Astrocyte (in vitro differentiated cells and primary cell): ENCODE measurements around the gene CAMK2B. TPM values are rescaled to one million over a fixed set of nuclear protein-coding genes. Genes with fewer than 3 reads are reported as not detected.

ENCODE experiments used
- DNase-seq: peaks from one replicate; pipeline ENCODE4 v3.0.0-alpha.2; 2010; ENCODE audit warnings: low read depth
- FAIRE-seq: peaks from 2 replicates; lab custom pipeline; 2011; peaks lifted over from hg19 to GRCh38; lab: Jason Lieb, UNC
- H2AFZ ChIP-seq: 2 replicates; pipeline ENCODE4 v1.6.0; 2012; ENCODE audit warnings: low read depth, low read length, inconsistent platforms
- H3K27ac ChIP-seq: 2 replicates; pipeline ENCODE4 v1.5.1; 2011; ENCODE audit warnings: low read depth, low read length, inconsistent platforms
- H3K27me3 ChIP-seq: 2 replicates; pipeline ENCODE4 v1.6.0; 2011; ENCODE audit warnings: low read length, inconsistent platforms; ENCODE audit not compliant: insufficient read depth
- H3K36me3 ChIP-seq: 2 replicates; pipeline ENCODE4 v1.5.1; 2011; ENCODE audit warnings: low read length, inconsistent platforms; ENCODE audit not compliant: insufficient read depth
- H3K4me1 ChIP-seq: 2 replicates; pipeline ENCODE4 v1.5.1; 2011; ENCODE audit warnings: low read length, inconsistent platforms; ENCODE audit not compliant: insufficient read depth
- H3K4me2 ChIP-seq: 2 replicates; pipeline ENCODE4 v1.6.0; 2012; ENCODE audit warnings: low read length, inconsistent platforms
- H3K4me3 ChIP-seq: 2 replicates; pipeline ENCODE4 v1.5.1; 2011; ENCODE audit warnings: low read depth, mild to moderate bottlenecking, low read length, inconsistent platforms; ENCODE audit not compliant: insufficient read depth
- H3K79me2 ChIP-seq: 2 replicates; pipeline ENCODE4 v1.6.0; 2012; ENCODE audit warnings: mild to moderate bottlenecking, low read length, inconsistent platforms; ENCODE audit not compliant: insufficient read depth
- H3K9ac ChIP-seq: 2 replicates; pipeline ENCODE4 v1.6.0; 2012; ENCODE audit warnings: mild to moderate bottlenecking, low read length, inconsistent platforms
- H3K9me3 ChIP-seq: 2 replicates; pipeline ENCODE4 v1.5.1; 2012; ENCODE audit warnings: low read depth, mild to moderate bottlenecking, low read length, inconsistent platforms; ENCODE audit not compliant: insufficient read depth
- H4K20me1 ChIP-seq: 2 replicates; pipeline ENCODE4 v1.6.0; 2012; ENCODE audit warnings: low read length, inconsistent platforms; ENCODE audit not compliant: insufficient read depth
- H3K27ac Mint-ChIP-seq: one replicate; pipeline ENCODE4 v1.8.0; 2021; ENCODE audit warnings: mild to moderate bottlenecking, mixed read lengths; ENCODE audit not compliant: unreplicated experiment
- H3K27me3 Mint-ChIP-seq: one replicate; pipeline ENCODE4 v1.8.0; 2021; ENCODE audit warnings: low read depth, mixed read lengths; ENCODE audit not compliant: unreplicated experiment
- H3K36me3 Mint-ChIP-seq: one replicate; pipeline ENCODE4 v1.8.0; 2021; ENCODE audit warnings: low read depth, mixed read lengths; ENCODE audit not compliant: unreplicated experiment
- H3K4me1 Mint-ChIP-seq: one replicate; pipeline ENCODE4 v1.8.0; 2021; ENCODE audit warnings: low read depth, mixed read lengths; ENCODE audit not compliant: unreplicated experiment
- H3K4me3 Mint-ChIP-seq: one replicate; pipeline ENCODE4 v1.8.0; 2021; ENCODE audit warnings: mild to moderate bottlenecking, moderate library complexity, mixed read lengths; ENCODE audit not compliant: unreplicated experiment
- H3K9me3 Mint-ChIP-seq: one replicate; pipeline ENCODE4 v1.8.0; 2021; ENCODE audit warnings: mild to moderate bottlenecking, mixed read lengths; ENCODE audit not compliant: unreplicated experiment
- EZH2 ChIP-seq: IDR thresholded peaks from 2 replicates; pipeline ENCODE4 v1.6.1; 2012; ENCODE audit warnings: mild to moderate bottlenecking, low read length, inconsistent platforms; ENCODE audit not compliant: insufficient read depth
- total RNA-seq: library from RNA; stranded (reverse); gene quantifications from 2 replicates; pipeline ENCODE4 v1.2.1, GENCODE V29; 2021
- TF ChIP-seq, protein P1 (sequence below): IDR thresholded peaks from 2 replicates; pipeline ENCODE4 v1.5.1; 2011; ENCODE audit warnings: low read depth, mild to moderate bottlenecking, inconsistent platforms, low read length, moderate library complexity; ENCODE audit not compliant: insufficient read depth

The CAMK2B gene
- total RNA-seq, 1 donor from 2014 or later, result 0.18 TPM

DNA sequence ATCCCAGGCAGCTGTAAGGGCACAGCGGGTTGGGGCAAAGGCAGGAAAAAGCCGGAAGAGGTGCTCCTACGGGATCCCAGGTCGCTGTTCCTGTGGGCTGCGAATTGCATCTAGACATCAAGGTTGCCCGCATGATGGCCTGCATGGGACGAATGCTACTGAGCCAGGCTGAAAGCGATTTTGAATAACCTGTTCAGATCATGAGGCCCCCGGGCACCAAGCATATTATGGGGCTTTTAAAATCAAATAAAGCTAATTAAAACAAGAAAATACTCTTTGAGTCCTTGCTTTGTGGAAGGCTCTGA is 37.1 kb downstream of the CAMK2B start:
- H3K27me3 Mint-ChIP-seq, result peaks cover 53% of the 10 kb centered on the region
- no peaks in the 10 kb centered on the region for H3K36me3 ChIP-seq

DNA sequence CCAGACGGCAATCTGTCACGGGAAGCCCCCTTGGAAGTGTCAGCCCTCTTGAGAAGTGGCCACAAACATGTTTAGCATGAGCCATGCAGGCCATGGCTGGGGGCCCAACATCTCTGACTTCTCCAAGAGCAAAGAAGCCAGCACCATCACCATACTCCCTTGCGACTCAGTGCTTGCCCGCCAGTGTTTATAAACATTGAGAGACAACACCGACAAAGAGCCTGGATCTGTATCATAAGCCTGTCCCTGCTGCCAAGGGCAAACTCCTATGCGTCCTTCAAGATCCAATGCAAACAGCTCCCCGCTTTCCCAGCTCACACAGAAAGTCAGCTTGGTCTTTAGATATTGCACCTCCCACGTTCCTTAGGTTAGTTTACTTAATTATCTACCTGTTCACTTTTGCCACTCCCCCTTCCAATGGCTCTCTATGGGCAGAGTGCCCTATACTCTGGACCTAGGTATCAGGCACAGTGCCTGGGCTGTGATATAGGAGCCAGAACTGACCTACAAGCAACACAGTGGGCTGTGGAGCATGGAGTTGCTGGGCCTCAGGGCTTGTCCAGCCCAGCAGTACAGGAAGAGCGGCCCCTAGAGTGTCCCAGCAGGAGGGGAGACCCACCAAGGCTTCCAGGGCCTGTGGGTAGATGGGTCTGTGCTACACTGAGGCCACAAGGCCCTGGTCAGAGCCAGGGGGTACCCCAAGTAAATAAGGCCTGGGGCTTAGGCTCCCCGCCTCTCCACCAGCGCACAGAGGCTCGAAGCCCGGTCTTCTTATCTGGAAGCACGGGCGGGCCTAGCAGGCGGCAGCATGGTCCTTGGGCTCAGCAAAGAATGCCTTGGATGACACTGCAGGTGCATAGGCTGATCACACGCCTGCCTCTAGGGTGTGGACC is 37.7 kb downstream of the CAMK2B start:
- H2AFZ ChIP-seq, result no peak overlapping the region
- H3K4me1 Mint-ChIP-seq, result peaks cover 3% of the 10 kb centered on the region
- TF ChIP-seq, protein P1, sequence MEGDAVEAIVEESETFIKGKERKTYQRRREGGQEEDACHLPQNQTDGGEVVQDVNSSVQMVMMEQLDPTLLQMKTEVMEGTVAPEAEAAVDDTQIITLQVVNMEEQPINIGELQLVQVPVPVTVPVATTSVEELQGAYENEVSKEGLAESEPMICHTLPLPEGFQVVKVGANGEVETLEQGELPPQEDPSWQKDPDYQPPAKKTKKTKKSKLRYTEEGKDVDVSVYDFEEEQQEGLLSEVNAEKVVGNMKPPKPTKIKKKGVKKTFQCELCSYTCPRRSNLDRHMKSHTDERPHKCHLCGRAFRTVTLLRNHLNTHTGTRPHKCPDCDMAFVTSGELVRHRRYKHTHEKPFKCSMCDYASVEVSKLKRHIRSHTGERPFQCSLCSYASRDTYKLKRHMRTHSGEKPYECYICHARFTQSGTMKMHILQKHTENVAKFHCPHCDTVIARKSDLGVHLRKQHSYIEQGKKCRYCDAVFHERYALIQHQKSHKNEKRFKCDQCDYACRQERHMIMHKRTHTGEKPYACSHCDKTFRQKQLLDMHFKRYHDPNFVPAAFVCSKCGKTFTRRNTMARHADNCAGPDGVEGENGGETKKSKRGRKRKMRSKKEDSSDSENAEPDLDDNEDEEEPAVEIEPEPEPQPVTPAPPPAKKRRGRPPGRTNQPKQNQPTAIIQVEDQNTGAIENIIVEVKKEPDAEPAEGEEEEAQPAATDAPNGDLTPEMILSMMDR, result no peak
- no peak for TF ChIP-seq EZH2
- FAIRE-seq (no peak), DNase-seq (no peak)
- H3K9me3 ChIP-seq, result no peaks in the 10 kb centered on the region
- peaks cover 14% of the 10 kb centered on the region for H3K27me3 ChIP-seq
- H3K4me1 ChIP-seq, result peaks cover 3% of the 10 kb centered on the region
- H3K27ac Mint-ChIP-seq, result no peak overlapping the region
- no peaks in the 10 kb centered on the region for H3K79me2 ChIP-seq
- H3K36me3 ChIP-seq, result no peaks in the 10 kb centered on the region
- no peak overlapping the region for H3K27ac ChIP-seq
- H3K4me2 ChIP-seq, result no peak overlapping the region
- no peak overlapping the region for H3K9ac ChIP-seq
- peaks cover 2% of the 10 kb centered on the region for H3K9me3 Mint-ChIP-seq
- no peaks in the 10 kb centered on the region for H3K36me3 Mint-ChIP-seq
- no peak overlapping the region for H3K4me3 Mint-ChIP-seq
- H3K27me3 Mint-ChIP-seq, result peaks cover 48% of the 10 kb centered on the region
- no peaks in the 10 kb centered on the region for H4K20me1 ChIP-seq
- H3K4me3 ChIP-seq, result no peak overlapping the region

More for the DNA sequence above, 37.1 kb downstream of the CAMK2B start:
- Mint-ChIP-seq H3K4me3 (no peak overlapping the region), H3K27ac (no peak overlapping the region), H3K4me1 (peaks cover 3% of the 10 kb centered on the region), H3K36me3 (no peaks in the 10 kb centered on the region), H3K9me3 (peaks cover 2% of the 10 kb centered on the region)
- FAIRE-seq, result no peak
- no peak for TF ChIP-seq EZH2
- TF ChIP-seq, protein P1, result no peak
- H3K4me2 ChIP-seq, result no peak overlapping the region
- no peak overlapping the region for H3K4me3 ChIP-seq
- H3K79me2 ChIP-seq, result no peaks in the 10 kb centered on the region
- no peaks in the 10 kb centered on the region for H4K20me1 ChIP-seq
- no peak for DNase-seq
- H2AFZ ChIP-seq, result no peak overlapping the region
- peaks cover 20% of the 10 kb centered on the region for H3K27me3 ChIP-seq
- no peak overlapping the region for H3K9ac ChIP-seq
- H3K4me1 ChIP-seq, result peaks cover 3% of the 10 kb centered on the region
- no peak overlapping the region for H3K27ac ChIP-seq
- H3K9me3 ChIP-seq, result no peaks in the 10 kb centered on the region
